Measurements from ENCODE around the gene STIP1. TPM values are rescaled to one million over a fixed set of nuclear protein-coding genes. Genes with fewer than 3 reads are reported as not detected.

Gene STIP1
- 176 and 206 TPM in 2 replicates for total RNA-seq (ENCODE audit: low replicate concordance)
- long read RNA-seq, transcript STIP1-201 (14 exons, 2,196 nt): major isoform, 544 of 598 reads
- long read RNA-seq, partial matches to known transcripts: 21 of 598 reads
- long read RNA-seq, other reads (novel, unspliced or antisense): 30 of 598 reads

DNA sequence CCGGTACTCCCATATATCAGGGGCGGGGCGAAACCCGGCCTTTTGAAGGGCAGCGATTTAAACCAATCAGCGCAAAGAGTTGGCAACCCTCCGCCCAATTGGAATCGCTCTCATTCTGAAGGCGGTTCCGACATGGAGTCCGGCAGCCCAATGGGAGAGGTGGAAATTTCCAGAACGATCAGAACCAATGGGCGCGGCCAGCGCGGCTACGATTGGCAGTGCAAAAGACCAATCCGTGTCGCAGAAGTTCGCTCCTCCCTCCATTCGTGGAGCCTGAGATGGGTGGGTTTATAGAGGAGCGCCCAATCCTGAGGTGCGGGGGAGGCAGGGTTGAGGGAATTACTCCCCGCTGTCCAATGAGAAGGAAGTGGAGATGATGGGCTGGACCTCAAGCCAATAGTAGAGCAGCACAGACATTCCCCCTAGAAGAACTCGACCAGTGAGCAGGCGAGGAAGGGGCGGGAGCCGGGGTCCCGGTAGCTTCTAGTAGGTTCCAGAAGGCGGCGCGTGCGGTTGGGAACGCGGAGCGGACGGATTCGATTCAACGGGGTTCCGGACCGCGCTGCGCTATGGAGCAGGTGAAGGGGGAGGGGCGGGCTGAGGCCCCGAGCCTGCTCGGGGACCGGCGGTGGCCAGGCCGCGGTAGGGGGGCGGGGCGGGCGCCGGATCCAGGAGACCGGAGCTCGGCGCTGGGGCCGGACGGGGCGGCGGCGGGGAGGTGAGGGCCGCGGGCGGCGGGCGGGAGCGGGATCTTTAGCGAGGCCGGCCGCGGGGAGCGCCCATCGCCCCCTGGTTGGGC lies at the start of gene STIP1:
Gene STIP1 (plus strand): TSS at position 479 of the 799 bp plus-strand sequence. CDS start 91 bp downstream, at position 570.
- no peaks in the 10 kb centered on the region for H3K9me3 Mint-ChIP-seq
- peaks cover 8% of the 10 kb centered on the region for H3K36me3 Mint-ChIP-seq
- peaks cover 20% of the 10 kb centered on the region for H3K4me1 Mint-ChIP-seq (ENCODE audit: unreplicated experiment)
- no peaks in the 10 kb centered on the region for H3K27me3 Mint-ChIP-seq
- TF ChIP-seq, protein P1, sequence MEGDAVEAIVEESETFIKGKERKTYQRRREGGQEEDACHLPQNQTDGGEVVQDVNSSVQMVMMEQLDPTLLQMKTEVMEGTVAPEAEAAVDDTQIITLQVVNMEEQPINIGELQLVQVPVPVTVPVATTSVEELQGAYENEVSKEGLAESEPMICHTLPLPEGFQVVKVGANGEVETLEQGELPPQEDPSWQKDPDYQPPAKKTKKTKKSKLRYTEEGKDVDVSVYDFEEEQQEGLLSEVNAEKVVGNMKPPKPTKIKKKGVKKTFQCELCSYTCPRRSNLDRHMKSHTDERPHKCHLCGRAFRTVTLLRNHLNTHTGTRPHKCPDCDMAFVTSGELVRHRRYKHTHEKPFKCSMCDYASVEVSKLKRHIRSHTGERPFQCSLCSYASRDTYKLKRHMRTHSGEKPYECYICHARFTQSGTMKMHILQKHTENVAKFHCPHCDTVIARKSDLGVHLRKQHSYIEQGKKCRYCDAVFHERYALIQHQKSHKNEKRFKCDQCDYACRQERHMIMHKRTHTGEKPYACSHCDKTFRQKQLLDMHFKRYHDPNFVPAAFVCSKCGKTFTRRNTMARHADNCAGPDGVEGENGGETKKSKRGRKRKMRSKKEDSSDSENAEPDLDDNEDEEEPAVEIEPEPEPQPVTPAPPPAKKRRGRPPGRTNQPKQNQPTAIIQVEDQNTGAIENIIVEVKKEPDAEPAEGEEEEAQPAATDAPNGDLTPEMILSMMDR (conservative IDR thresholded peaks at IDR 0.05): peak; percentile 53
- DNase-seq (ENCODE audit: extremely low spot score, unreplicated experiment): peak; percentile 99
- H3K4me3 Mint-ChIP-seq: peak within 1 kb of the TSS; percentile 97
- H3K27ac Mint-ChIP-seq: peak within 1 kb of the TSS; percentile 95

DNA sequence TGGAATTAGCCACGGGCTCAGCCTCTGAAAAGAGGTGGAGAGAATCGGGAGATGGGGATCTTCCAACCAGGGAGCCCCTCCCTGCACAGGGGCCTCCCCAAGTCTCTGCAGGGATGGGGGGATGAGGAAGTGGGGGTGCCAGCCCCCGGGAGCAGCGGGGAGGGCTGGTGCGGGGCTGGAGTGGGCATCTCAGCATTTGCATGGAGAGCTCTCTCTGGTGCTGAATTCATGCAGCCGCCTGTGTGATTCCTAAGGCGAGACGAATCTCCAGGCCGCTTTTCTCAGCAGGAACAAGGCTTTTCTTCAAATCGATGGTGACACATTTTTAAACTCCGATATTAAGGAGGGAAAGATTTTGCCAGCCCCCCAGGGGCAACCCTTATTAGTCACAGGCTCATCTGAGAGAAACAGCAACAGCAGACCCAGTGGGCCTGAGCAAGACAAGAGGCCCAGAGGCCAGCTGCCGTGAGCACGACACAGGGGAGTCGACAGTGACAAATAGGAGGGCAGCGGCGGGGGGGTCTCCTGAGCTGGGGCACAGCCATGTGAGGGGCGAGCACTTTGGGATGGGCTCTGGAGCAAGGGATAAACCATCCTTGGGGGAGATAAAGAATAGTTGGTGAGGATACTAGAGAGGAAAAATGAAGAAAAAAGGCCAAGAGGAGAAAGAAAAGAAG lies 49.1 kb upstream of the STIP1 start:
- H3K27me3 Mint-ChIP-seq: peaks cover 14% of the 10 kb centered on the region
- peaks cover 38% of the 10 kb centered on the region for H3K4me1 Mint-ChIP-seq (ENCODE audit: unreplicated experiment)
- TF ChIP-seq, protein P1 (conservative IDR thresholded peaks at IDR 0.05): no peak
- no peaks in the 10 kb centered on the region for H3K9me3 Mint-ChIP-seq
- DNase-seq (ENCODE audit: extremely low spot score, unreplicated experiment): no peak
- H3K27ac Mint-ChIP-seq: no peak overlapping the region
- no peak overlapping the region for H3K4me3 Mint-ChIP-seq
- H3K36me3 Mint-ChIP-seq: no peaks in the 10 kb centered on the region

DNA sequence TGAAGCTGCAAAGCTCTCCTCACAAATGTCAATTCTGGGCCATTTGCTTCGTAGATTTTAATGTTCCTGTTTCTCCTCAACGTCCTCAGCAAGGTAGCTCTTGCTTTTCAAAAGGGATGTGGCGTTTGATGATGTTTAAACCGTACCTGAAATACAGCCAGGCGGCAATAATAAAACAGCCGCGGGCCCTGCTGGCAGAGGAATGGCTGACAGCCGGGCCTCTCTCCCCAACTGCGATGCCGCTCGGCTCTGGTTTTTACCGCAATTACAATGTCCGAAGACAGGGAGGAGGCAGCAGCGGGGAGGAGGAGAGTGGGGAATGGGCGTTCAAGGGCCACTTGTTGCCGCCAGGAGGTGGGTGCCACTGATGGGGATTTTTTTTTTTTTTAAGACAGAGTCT lies 47.6 kb upstream of the STIP1 start:
- no peaks in the 10 kb centered on the region for H3K9me3 Mint-ChIP-seq
- H3K4me1 Mint-ChIP-seq (ENCODE audit: unreplicated experiment): peaks cover 30% of the 10 kb centered on the region
- no peak overlapping the region for H3K4me3 Mint-ChIP-seq
- DNase-seq (ENCODE audit: extremely low spot score, unreplicated experiment): no peak
- peaks cover 14% of the 10 kb centered on the region for H3K27me3 Mint-ChIP-seq
- TF ChIP-seq, protein P1 (conservative IDR thresholded peaks at IDR 0.05): no peak
- no peaks in the 10 kb centered on the region for H3K36me3 Mint-ChIP-seq
- no peak overlapping the region for H3K27ac Mint-ChIP-seq

DNA sequence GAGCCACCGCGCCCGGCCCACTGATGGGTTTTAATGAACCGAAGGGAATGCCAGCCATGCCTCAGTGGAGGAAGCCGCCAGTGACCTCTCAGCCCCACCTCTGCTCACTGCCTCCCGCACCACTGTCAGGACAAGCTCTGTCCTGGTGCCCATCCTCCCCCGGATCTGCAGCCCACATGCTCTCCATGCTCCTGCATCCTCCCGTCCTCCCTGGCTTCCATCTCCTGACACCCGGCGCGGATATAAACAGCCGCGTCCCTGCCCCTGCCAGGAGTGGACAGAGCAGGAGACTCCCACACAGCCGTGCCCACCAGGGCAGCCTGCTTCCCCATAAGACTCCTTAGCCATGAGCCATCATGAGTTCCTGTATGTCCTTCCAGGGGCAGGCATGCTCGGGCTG lies 46.9 kb upstream of the STIP1 start:
- peaks cover 25% of the 10 kb centered on the region for H3K4me1 Mint-ChIP-seq (ENCODE audit: unreplicated experiment)
- peaks cover 16% of the 10 kb centered on the region for H3K27me3 Mint-ChIP-seq

DNA sequence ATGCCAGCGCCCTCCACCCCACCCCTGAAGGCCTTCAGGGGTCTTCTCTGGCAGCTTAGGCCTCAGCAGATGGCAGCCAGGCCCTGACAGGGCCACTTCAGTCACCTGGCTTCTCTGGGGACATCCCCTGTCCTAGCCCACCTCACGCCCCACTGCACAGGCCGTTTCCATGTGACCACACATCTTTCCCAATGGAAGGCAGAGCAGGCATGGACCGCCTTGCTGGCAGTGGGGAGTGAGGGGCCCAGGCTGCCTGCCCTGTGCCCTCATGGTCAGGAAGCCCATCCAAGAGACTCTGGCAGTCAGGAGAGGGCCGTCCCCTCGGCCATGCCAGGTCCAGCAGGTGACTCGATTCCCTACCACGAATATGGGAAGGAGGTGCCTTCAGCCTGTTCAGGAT lies 45.9 kb upstream of the STIP1 start:
- peaks cover 11% of the 10 kb centered on the region for H3K27me3 Mint-ChIP-seq
- no peak for DNase-seq (ENCODE audit: extremely low spot score, unreplicated experiment)
- H3K27ac Mint-ChIP-seq: no peak overlapping the region
- H3K36me3 Mint-ChIP-seq: no peaks in the 10 kb centered on the region
- peaks cover 24% of the 10 kb centered on the region for H3K4me1 Mint-ChIP-seq (ENCODE audit: unreplicated experiment)
- H3K9me3 Mint-ChIP-seq: no peaks in the 10 kb centered on the region
- TF ChIP-seq, protein P1 (conservative IDR thresholded peaks at IDR 0.05): no peak
- no peak overlapping the region for H3K4me3 Mint-ChIP-seq

More for the DNA sequence above, 46.9 kb upstream of the STIP1 start:
- no peak overlapping the region for H3K4me3 Mint-ChIP-seq
- H3K9me3 Mint-ChIP-seq: no peaks in the 10 kb centered on the region
- H3K36me3 Mint-ChIP-seq: no peaks in the 10 kb centered on the region
- H3K27ac Mint-ChIP-seq: no peak overlapping the region
- TF ChIP-seq, protein P1 (conservative IDR thresholded peaks at IDR 0.05): no peak
- DNase-seq (ENCODE audit: extremely low spot score, unreplicated experiment): no peak

Data from type B pancreatic cell (in vitro differentiated cells).